ENCODE results near the gene FRMD6.

GRCh38 chr14:51774209-51774608, 122.5 kb downstream of the FRMD6 start:
- TF ChIP-seq ESRRG (CRISPR knock-in tag; IDR thresholded peaks at IDR 0.05), result no peak
- TF ChIP-seq GLIS3 (CRISPR knock-in tag; IDR thresholded peaks at IDR 0.05), result no peak
- no peak for TF ChIP-seq PATZ1 (CRISPR knock-in tag; IDR thresholded peaks at IDR 0.05; ENCODE audit: borderline replicate concordance)
- no peak for TF ChIP-seq PPARA (CRISPR knock-in tag; IDR thresholded peaks at IDR 0.05; ENCODE audit: borderline replicate concordance)
- TF ChIP-seq ZFP30 (CRISPR knock-in tag; IDR thresholded peaks at IDR 0.05), result no peak
- no peak for TF ChIP-seq CSDC2 (CRISPR knock-in tag; IDR thresholded peaks at IDR 0.05)
- TF ChIP-seq CREB5 (CRISPR knock-in tag; IDR thresholded peaks at IDR 0.05; ENCODE audit: low read depth), result no peak
- no peak for TF ChIP-seq RARB (CRISPR knock-in tag; IDR thresholded peaks at IDR 0.05)

Measured in SK-N-SH treated with all-trans-retinoic acid at 6 μM for 48 hours (cell line).